ENCODE data around the gene DMRTA1.
"Not testable (repeated sequence)": the region's sequence is repeated elsewhere in the genome, so short reads cannot be mapped to it uniquely, and the experiment has no call there.

DNA sequence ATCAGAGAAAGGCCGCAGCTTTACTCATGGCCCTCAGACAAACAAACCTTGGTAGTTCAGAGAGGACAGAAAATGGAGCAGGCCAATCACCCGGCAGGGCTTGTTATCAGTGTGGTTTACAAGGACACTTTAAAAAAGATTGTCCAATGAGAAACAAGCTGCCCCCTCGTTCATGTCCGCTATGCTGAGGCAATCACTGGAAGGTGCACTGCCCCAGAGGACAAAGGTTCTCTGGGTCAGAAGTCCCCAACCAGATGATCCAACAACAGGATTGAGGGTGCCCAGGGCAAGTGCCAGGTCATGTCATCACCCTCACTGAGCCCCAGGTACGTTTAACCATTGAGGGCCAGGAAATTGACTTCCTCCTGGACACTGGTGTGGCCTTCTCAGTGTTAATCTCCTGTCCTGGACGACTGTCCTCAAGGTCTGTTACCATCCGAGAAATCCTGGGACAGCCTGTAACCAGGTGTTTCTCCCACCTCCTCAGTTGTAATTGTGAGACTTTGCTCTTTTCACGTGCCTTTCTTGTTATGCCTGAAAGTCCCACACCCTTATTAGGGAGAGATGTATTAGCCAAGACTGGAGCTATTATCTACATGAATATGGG is 9.1 kb upstream of the DMRTA1 start:
- TF ChIP-seq POLR2A, CTCF (IDR thresholded peaks at IDR 0.05): not testable (repeated sequence)
